AG04450 (cell line): ENCODE data around the gene CATSPERD. TPM values are rescaled to one million over a fixed set of nuclear protein-coding genes. Genes with fewer than 3 reads are reported as not detected.
"Not testable (repeated sequence)": the region's sequence is repeated elsewhere in the genome, so short reads cannot be mapped to it uniquely, and the experiment has no call there.

ENCODE experiments used
- CTCF ChIA-PET: fragments of 300-600, 350-600 bp; formaldehyde crosslinking; extraction: SDS; loops from one replicate; lab custom pipeline; 2022; ENCODE audit warnings: antibody characterized with exemption, inconsistent platforms; lab: Charles Lee
- POLR2A ChIA-PET: fragments of 350-600 bp; formaldehyde crosslinking; extraction: SDS; loops from one replicate; lab custom pipeline; 2021; ENCODE audit warnings: antibody characterized with exemption, inconsistent platforms; lab: Yijun Ruan, JAX
- DNase-seq: peaks from one replicate; pipeline ENCODE4 v3.0.0-alpha.2; 2011; ENCODE audit warnings: low read depth, low spot score
- H3K27ac ChIP-seq: one replicate; pipeline ENCODE4 v1.5.1; 2012; ENCODE audit warnings: low read depth, low read length, control low read depth
- H3K27me3 ChIP-seq: one replicate; pipeline ENCODE4 v1.6.0; 2012; ENCODE audit warnings: low read length; ENCODE audit not compliant: control insufficient read depth, insufficient read depth
- H3K4me3 ChIP-seq: 2 replicates; pipeline ENCODE4 v1.5.1; 2011; ENCODE audit warnings: mild to moderate bottlenecking, low read depth, low read length, control low read depth
- H3K9me3 ChIP-seq: 2 replicates; pipeline ENCODE4 v1.5.1; 2012; ENCODE audit warnings: low read length; ENCODE audit not compliant: control insufficient read depth, insufficient read depth
- CTCF ChIP-seq: IDR thresholded peaks from 2 replicates; pipeline ENCODE4 v1.5.1; 2011; ENCODE audit warnings: low read depth, low read length, control low read depth, inconsistent platforms
- polyA plus RNA-seq: library from polyadenylated mRNA; depleted of rRNA; stranded (reverse); fragments of >200 nt; gene quantifications from 2 replicates; pipeline ENCODE4 v1.2.3, GENCODE V29; 2011

CATSPERD gene
- polyA plus RNA-seq, 1 experiment: not detected

- Histone ChIP-seq H3K27me3 (no peaks in the 10 kb centered on the region), H3K9me3 (peaks cover 3% of the 10 kb centered on the region; the same call in 1 of the 2 replicates), H3K27ac (no peak overlapping the region), H3K4me3 (no peak overlapping the region)
- no peak for TF ChIP-seq CTCF
- CTCF ChIA-PET: interaction anchor here (1.0 kb wide), 1 partner anchor 13 kb away, joined by 3 read pairs; no protein-coding TSS in a partner anchor
- no peak for DNase-seq
- POLR2A ChIA-PET: interaction anchor here (1.0 to 1.2 kb wide), 2 partner anchors 11 to 19 kb away, joined by 3 read pairs; partner anchors contain the start of genes CATSPERD, LONP1 and RPL36
Measured at GRCh38 chr19:5700455-5701092, 19.9 kb upstream of the CATSPERD start.

GRCh38 chr19:5702053-5702410 is 18.4 kb upstream of the CATSPERD start:
- H3K27ac ChIP-seq, CTCF ChIA-PET, POLR2A ChIA-PET, H3K27me3 ChIP-seq, H3K4me3 ChIP-seq, H3K9me3 ChIP-seq, DNase-seq: not testable (repeated sequence)

GRCh38 chr19:5703819-5704818 is 16.3 kb upstream of the CATSPERD start:
- no peak overlapping the region for H3K4me3 ChIP-seq
- no peaks in the 10 kb centered on the region for H3K27me3 ChIP-seq
- no peak for TF ChIP-seq CTCF
- no peak overlapping the region for H3K27ac ChIP-seq
- CTCF ChIA-PET: interaction anchor here (1.4 kb wide), 1 partner anchor 17 kb away, joined by 3 read pairs; no protein-coding TSS in a partner anchor
- no peak for DNase-seq
- POLR2A ChIA-PET: interaction anchor here (1.3 kb wide), 1 partner anchor 14 kb away, joined by 3 read pairs; the partner anchor contains the start of gene RPL36
- H3K9me3 ChIP-seq: peaks cover 3% of the 10 kb centered on the region; the same call in 1 of the 2 replicates

- CTCF ChIA-PET: interaction anchor here (1.0 to 1.4 kb wide), 2 partner anchors 15 to 18 kb away, joined by 3 read pairs; no protein-coding TSS in a partner anchor
- no peak for DNase-seq
- H3K9me3 ChIP-seq: peaks cover 3% of the 10 kb centered on the region; the same call in 1 of the 2 replicates
- H3K27ac ChIP-seq: no peak overlapping the region
- H3K4me3 ChIP-seq: no peak overlapping the region
- POLR2A ChIA-PET: interaction anchor here (1.3 kb wide), 1 partner anchor 16 kb away, joined by 3 read pairs; the partner anchor contains the start of gene RPL36
- no peak for TF ChIP-seq CTCF
- no peaks in the 10 kb centered on the region for H3K27me3 ChIP-seq
Measured at GRCh38 chr19:5705552-5705951, 14.9 kb upstream of the CATSPERD start.

GRCh38 chr19:5706876-5707573 is 13.4 kb upstream of the CATSPERD start:
- Histone ChIP-seq H3K27me3 (no peaks in the 10 kb centered on the region), H3K9me3 (no peaks in the 10 kb centered on the region; the same call in 1 of the 2 replicates), H3K27ac (no peak overlapping the region), H3K4me3 (no peak overlapping the region)
- DNase-seq: no peak
- ChIA-PET POLR2A (interaction anchor here (0.6 kb wide), 1 partner anchor 8 kb away, joined by 12 read pairs; no protein-coding TSS in a partner anchor), CTCF (no interaction called here)
- no peak for TF ChIP-seq CTCF
